ENCODE results near the gene PDE4B.

Gene PDE4B

DNA sequence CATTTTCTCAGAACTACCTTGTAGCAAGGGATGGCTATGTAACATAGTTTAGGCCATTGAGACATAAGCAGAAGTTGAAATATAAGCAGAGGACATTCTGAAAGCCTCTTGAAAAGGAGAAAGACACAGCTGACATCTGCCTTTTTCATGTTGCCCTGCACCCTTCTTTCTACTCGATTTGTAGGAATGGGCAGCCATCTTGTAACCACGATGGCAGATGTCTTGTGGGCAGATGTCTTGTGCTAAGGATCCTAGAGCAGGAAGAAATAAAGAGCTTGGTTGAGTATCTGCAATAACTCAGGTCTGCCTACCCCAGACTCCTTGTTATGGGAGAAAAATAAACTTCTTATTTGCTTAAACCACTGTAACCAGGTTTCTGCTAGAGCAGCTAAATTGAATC is 351.0 kb downstream of the PDE4B start:
- DNase-seq = no peak

DNA sequence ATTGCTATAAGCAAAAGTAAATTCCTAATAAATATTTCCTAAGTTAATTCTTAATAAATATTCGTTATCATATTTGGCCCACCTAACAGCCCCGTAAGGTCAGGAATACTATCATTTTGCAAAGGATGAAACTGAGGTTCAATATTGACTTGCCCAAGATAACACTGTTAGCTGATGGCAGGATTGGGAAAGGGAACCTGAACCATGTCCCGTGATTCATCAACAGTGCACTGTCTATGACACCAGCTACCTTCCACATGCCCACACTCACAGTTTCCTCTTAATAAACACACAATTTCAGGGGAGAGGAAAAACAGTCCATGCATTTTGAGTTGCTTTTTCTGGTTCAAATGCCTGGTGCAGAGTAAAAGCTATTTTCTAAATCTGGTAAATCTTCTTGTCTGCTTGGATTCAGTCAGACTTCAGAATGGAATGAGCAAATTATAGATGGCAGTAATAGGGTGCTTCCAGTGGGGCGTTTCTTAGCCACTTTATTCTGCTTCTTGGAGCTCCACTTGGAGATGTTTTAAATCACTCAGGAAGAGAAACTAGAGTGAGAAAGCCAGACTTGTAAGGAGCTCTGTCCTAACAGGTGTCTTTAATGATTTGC is 354.6 kb downstream of the PDE4B start:
- no peak for DNase-seq

DNA sequence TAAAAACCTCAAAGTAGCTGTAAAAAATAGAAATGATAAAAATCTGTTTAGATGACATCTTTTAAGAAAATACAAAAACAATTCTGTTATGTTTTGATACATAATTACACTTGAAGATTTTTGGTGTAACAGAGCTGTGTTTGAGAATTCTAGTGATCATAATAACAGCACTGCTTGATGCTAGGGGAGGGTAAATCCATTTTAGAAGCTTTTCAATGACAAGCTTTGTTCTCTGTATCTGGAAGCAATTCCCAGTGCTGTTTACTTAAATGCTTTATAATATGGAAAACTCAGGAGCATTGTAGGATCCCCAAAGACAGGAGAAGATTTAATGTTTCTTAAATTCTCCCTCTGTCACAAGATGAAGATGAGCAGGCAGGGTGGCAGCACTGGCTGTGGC is 359.3 kb downstream of the PDE4B start:
- DNase-seq = no peak

DNA sequence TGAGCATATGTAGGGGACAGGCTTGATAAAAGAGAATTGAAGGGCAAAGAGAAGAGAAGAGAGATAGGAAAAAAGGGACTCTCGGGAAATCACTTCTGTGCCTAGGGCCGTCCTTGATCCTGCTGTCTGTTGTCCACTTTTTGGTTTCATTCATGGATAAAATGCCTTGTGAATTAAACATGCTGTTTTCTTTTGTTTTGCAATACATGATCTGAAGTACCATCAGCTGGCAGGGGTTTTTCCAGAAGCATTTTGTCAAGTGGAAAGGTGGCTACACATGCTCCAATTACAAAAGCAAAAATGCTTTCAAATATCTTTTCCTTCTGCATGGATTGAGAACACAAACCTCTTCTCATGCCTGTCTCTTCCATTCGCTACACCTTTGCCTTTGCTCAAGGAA is 361.7 kb downstream of the PDE4B start:
- no peak for DNase-seq

DNA sequence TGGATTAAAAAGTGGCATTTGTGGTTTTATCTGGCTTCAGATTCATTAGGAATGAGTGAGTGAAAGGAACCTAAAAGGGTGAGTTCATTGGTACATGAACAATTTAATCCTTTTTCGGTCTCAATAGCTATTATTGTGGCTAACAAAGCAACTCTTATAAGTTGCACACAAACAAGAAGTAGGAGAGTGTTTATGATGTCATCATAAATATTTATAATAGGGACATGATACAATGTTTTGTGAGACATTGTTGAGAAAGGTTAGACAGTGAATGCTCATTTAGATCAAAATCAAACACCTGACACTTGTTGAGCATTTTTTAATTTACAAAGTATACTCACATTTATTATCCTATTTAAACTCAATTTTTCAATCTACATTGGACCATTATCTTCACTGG is 363.4 kb downstream of the PDE4B start:
- no peak for DNase-seq

DNA sequence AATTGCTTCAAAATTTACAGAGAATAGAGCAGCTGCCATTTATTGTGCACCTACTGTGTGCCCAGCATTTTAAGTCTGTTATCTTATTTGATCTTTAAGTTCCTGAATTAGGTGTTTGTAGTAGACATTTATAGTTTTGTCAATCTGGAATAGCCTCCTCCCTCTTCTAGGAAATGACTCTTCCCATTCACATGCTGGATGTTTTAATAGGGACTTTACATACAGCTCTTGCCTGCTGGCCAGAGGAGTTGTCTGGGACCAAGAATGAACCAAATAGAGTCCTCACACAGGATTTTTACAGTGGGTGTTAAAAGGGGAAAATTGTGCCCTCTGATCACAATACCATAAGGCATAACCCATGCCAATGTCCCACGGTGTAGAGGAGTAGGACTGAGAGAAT is 367.1 kb downstream of the PDE4B start:
- no peak for DNase-seq

DNA sequence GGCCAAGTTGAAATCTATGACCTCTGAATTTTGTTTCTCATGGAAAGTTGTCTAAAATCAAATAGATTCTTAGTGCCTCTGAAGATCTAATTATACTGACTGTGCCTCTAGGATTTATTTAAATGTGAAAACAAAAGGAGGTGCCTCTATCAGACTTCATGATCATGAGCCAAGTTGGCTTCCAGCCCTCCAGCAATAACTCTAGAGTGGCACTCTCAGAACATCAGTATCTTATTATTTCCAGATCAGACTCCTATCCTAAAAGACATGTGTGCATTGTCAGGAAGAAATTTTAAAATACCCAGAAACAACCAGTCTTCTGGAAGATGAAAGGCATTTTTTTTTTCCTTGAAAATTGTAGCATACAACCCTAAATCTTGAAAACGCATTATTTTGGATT is 368.0 kb downstream of the PDE4B start:
- DNase-seq = no peak

DNA sequence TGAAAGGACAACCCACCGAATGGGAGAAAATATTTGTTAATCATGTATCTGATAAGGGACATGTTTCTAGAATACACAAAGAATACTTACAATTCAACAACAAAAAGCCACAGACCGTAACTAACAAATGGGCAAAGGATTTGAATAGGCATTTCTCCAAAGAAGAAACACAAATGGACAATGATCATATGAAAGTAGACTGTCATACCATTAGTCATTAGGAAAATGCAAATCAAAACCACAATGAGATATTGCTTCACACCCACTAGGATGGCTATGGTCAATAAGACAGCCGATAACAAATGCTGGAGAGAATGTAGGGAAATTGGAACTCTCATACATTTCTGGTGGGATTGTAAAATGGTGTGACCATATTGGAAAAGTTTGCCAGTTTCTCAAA is 374.1 kb downstream of the PDE4B start:
- no peak for DNase-seq

DNA sequence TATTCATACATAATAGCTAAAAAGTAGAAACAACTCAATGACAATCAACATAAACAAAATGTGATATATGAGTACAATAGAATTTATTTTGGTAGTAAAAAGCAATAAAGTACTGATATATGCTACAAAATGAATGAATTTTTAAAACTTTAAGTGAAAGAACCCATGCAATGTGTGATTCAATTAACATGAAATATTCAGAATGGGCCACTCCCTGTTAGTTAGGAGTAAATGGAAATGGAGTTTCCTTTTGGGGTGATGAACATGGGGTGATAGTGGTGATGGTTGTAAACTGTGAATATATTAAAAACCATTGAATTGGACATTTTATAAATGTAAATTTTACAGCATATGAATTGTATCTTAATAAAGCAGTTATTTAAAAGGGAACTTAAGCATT is 374.6 kb downstream of the PDE4B start:
- no peak for DNase-seq

DNA sequence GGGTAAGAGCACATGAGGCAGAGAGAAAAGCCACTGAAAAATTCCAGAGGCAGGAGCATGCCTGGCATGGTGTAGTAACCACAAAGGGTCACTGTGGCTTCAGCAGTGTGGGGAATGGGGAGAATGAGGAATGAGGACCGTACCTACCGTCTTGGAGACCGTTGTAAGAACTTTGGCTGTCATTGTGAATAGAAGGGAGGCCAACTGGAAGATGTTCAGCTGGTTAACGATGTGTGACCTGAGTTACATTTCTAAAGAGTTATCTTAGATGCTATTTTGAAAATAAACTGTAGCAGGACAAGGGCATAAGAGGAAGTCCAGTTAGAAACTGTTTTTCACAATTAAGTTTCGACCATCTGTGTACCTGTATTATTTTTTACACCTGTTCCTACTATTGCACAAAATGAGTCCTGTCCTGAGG is 375.8 kb downstream of the PDE4B start:
- DNase-seq = no peak

DNA sequence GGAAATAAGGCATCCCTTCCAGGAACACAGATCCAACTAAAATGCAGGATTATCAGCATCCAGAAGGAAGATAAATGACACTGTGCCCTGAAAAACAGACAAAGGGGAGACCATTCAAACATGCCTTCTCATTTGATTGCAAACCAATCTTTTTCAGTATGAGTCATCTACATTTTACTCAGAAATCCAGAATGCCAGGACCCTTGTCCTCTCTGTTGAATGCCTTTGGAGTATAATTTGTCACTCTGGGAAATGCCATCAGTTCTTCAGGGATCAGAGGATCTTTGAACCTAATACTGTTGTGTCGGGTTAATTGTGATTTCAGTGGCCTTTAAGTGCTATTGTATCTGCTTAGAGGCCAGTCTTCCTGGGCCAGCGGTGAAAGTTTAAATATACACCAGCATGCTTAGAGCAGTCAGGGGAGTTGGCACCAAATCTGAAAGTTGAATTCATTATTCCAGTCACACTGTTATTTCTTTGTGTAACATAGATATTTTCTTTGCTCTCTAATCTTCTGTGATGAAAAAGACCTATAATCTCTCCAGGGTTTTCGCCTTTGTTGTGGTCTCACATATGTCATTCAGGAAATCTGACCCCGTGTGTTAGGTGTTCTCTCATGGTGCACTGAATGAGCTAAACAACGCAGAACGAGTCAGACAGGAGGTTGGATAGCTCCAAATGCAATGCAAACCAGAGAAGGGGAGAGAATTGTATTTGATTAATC is 376.4 kb downstream of the PDE4B start:
- no peak for DNase-seq

DNA sequence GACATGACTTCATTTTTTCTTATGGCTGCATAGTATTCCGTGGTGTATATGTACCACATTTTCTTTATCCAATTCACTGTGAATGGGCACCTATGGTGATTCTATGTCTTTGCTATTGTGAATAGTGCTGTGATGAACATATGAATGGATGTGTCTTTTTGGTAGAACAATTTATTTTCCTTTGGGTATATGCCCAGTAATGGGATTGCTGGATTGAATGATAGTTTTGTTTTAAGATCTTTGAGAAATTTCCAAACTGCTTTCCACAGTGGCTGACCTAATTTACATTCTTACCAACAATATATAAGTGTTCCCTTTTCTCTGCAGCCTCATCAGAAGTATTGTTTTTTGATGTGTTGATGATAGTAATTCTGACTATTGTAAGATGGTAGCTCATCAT is 379.6 kb downstream of the PDE4B start:
- no peak for DNase-seq

DNA sequence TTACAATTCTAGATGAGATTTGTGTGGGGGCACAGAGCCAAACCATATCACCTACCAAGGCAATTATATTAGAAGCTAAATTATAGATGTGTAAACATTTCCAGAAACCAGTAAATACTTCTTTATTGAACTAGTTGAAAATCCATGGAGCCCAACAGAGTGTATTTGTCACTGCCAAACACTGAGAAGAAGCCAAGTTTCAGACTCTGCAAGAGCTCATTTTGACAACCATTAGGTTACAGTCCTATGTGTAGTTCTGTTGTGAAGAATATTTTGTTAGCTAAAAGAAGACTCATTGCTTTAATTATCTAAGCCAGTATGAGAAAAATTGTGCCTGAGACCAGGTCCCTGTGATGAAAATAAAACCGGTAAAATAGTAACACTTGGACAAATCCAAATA is 382.4 kb downstream of the PDE4B start:
- no peak for DNase-seq

DNA sequence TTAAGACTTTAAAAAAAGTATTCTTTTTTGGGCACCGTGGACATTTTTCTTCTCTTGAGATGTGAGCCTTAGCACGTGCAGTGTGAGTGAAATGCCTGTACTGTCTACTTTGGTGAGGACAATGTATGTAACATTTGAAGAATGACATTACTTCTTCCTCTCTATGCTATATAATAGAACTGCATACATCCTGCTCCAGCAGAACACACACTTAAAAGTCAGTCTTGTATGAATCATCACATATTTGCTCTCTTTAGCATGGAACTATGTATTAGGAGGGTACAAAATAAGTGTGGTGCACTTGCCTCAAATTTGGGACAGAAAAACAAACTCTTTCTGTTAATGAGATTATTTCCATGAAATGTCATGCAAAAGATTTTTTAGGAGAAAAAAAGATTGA is 382.9 kb downstream of the PDE4B start:
- no peak for DNase-seq

DNA sequence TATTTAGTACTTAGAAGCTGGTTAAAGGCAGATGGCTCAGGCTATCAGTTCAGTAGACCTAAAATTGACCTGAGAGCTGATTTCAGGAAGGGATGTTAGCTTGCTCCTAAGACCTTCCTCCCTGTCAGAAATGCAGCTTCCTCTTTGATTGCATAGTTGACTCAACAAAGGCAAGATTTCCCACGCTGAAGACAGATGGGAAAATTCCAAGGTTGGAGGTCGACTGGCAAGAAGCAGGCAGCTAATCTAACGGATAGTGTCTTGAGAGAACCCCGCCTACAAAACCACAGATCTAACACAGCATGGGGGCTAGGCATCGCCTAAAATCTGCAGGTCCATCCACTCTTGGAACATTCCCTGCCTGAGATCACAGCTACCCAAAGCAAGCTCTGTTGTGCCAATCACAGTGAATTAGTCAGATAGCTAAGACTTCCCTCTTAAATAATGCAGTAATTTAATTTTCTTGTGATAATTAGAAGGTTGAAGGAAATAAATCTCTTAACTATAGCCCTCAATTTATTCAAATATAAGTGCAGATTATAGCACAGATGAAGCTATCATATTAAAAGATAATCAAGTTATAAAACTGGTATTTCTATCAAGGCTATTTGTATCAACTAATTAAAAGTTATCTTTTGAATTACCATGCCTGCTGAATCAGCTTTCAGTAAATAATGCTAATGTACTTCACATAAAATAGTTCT is 383.5 kb downstream of the PDE4B start:
- DNase-seq = no peak

DNA sequence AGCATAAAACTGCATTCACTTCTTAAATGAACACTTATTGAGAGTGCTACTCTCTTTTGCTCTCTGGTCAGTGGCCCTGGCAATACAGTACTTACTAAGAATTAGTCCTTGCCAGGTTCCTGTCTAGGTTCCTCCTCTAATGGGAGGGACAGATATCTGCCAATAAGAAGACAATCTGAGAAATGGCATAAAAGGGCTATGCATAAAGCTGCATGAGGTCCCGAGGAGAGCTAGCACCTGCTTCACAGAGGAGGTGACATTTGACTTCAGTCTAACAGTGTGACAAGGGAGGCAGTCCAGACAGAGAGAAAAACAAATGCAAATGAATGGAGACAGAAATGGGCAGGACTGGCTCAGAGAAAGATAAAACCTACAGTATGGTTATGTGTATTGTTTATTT is 384.1 kb downstream of the PDE4B start:
- DNase-seq = no peak

DNA sequence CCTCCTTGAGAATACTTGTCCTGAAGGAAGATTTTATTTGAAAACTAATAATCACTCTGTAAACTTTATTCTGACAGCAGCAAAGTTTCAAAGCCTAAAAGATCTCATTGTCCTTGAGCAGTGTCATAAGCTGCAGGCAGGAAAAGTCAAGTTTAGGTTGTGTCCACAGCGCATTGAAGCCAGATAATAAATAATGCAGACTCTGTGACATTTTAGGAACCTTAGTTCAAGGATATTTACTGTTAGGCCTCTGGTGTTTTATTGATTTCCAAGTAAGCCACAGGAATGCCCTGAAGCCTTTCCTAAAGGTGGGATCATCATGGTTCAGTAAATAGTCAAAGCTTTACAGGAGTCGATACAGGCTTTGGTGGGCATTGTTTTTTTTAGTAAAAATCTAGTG is 384.8 kb downstream of the PDE4B start:
- no peak for DNase-seq

DNA sequence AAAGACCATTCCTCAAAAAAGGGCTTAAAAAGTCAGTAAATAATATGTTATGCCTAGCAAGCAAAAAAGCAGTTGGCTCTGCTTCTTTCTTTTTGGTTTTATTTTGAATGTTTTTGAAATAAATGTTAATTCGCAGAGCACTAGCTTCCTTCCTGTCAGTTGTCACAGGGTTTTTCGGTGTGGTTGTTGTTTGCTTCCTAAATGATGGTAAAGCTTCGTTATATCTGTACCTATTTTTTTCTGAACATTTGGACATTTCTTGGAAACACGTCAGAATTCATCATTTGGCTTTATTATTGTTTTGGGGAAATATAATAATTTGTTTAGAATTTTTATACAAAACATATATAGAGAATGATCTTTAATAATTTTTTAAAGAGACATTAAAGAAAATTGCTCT is 389.3 kb downstream of the PDE4B start:
- DNase-seq = no peak

DNA sequence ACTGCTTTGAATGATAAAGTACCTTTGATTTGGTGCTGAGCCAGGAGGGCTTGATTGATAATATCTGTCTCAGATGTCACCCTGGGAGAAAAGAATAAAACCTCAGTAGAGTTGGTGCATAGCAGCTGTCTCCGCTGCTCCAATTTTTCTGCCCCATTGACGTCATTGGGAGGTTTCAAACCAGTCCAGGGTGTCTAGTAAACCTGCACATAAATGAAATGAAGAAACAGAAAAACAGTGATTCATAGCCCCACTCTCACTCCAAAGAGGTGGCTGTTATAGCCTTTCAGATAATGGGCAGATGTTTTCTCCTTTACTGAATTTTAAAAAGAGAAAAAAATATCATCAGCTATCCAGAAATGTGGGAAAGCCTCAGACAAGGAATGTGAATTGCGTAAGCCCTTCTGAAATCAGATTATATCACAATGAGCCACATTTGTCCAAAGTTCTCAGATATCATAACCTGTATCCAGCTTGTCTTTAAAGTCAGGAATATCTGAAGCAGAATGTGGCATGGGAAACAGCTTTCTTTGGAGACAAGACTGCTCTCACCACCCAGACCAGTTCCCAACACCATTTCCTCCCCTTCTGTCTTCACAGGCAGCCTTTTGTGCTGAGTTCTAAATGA is 390.0 kb downstream of the PDE4B start:
- DNase-seq = no peak

DNA sequence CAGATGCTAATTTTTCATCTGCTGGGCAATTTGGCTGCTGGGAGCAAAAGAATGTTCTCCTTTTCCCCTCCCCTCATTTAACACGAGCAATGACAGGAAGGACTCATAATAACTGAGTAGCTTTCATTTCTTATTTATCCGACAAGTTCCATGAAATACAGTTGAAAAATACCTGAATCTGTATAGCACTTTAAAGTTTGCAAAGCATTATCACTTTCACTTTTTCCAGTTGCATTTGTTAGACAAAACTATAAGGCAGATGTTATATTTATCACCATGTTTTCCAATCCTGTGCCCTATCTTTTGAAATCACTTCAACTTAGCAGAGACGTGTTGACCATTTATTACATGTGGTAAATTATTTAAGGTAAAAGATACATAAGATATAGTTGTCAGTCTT is 390.7 kb downstream of the PDE4B start:
- no peak for DNase-seq

DNA sequence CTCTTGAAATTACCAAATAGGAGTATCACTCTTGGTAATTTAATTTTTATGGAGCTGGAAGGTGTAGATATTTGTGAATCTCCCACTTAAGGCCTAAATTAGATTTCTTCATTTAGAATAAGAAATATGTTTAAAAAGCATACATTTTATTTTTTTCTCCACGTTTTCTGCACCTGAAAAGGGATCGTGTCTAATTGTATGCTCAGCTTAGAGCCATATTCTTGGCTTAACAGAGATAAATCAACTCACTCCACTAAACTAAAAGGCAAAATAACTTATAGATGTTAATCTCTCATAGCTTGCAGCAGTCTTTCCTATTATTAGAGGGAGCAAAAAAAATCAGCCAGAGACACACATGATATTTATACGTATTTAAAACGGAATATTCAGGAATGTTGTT is 404.4 kb downstream of the PDE4B start:
- DNase-seq = no peak

DNA sequence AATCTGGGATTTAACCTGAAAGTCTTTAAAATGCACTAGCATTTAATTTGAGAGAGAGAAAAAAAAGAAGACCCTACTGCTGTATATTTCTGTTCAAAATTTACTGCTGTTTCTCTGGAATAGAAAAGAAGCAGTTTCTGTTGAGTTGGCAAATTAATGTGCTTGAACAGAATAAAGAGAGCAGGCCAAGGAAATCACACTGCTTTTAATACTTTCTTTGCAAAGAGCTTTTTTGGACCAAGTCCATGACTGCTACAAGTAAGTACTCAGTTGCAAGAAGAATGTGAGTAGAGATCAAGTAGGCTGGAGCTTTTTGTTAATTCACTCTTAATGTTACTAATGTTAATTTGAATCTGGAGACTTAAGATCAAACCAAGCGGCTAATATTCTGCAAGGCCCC is 405.1 kb downstream of the PDE4B start:
- DNase-seq = no peak

DNA sequence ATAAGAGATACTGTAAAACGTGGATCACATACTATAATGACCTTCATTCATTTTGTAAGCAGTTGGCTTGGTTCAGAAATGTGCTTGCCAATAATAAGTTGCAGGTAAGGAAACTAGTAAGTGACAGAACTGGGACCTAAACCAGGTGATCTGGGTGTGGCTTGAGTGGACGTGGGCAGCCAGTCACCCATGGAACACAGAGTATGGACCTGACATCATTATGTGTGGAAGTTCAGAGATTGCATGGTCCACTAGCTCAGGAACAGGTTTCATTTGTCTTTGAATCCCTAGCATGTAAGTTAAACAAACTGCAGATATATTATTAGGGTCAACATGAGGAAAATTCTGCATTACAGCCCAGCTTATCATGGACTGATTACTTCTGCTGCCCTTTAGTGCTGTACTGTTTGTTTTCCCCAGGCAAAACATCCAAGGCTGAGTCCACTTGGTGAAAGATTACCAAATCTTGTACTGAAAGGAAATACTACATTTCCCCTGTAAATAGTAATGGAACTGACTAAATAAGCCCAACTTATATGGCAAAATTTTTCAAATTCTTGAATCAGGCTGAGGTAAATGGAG is 414.0 kb downstream of the PDE4B start:
- DNase-seq = no peak

DNA sequence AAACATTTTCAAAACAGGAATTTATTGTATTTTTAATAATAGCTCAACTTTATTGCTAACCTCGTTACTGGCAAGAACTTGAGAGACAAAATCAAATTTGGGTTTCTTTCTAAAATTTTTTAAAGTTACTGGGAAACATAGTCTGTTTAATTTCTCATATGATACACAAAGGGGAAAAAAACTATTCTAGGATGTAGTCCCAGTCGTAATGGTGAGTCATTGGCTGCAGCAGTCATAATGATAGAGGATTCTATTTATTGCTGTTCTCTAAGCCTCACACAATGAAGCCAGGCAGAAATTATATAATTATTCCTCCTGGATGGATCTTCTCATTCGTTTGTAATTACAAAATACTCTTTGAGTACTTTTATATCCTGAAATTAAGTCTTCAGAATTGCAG is 414.8 kb downstream of the PDE4B start:
- no peak for DNase-seq

All from effector CD8-positive, alpha-beta T cell (primary cell).